ENCODE results near the gene KCNIP1. TPM values are rescaled to one million over a fixed set of nuclear protein-coding genes. Genes with fewer than 3 reads are reported as not detected.

The KCNIP1 gene
- total RNA-seq, 1 donor from 2014 or later, result 0.16 TPM

GRCh38 chr5:170640731-170641588 lies 137.1 kb downstream of the KCNIP1 start:
- Histone ChIP-seq H3K9me3 (replicated peaks) (no peaks in the 10 kb centered on the region), H3K36me3 (no peaks in the 10 kb centered on the region), H3K27ac (replicated peaks) (no peak overlapping the region), H3K4me1 (peaks cover 5% of the 10 kb centered on the region), H3K27me3 (ENCODE audit: low read depth) (peaks cover 8% of the 10 kb centered on the region), H3K4me3 (no peak overlapping the region)
- no peak for TF ChIP-seq CTCF (IDR thresholded peaks at IDR 0.05; ENCODE audit: borderline replicate concordance)
- no peak for DNase-seq
- intact Hi-C loops (cut with micrococcal nuclease), result loop anchor here (10.0 kb wide), 1 partner anchor 154 kb away; no protein-coding TSS in a partner anchor

- H3K4me3 ChIP-seq, result no peak overlapping the region
- no peak for DNase-seq
- H3K27ac ChIP-seq (replicated peaks), result no peak overlapping the region
- no peak for TF ChIP-seq CTCF (IDR thresholded peaks at IDR 0.05; ENCODE audit: borderline replicate concordance)
- peaks cover 5% of the 10 kb centered on the region for H3K4me1 ChIP-seq
- H3K9me3 ChIP-seq (replicated peaks), result no peaks in the 10 kb centered on the region
- peaks cover 8% of the 10 kb centered on the region for H3K27me3 ChIP-seq (ENCODE audit: low read depth)
- H3K36me3 ChIP-seq, result no peaks in the 10 kb centered on the region
- intact Hi-C loops (cut with micrococcal nuclease), result loop anchor here (10.0 kb wide), 1 partner anchor 153 kb away; no protein-coding TSS in a partner anchor
Measured at GRCh38 chr5:170641589-170642031, 137.8 kb downstream of the KCNIP1 start.

- Histone ChIP-seq H3K36me3 (no peaks in the 10 kb centered on the region), H3K27me3 (ENCODE audit: low read depth) (peaks cover 8% of the 10 kb centered on the region), H3K4me1 (peaks cover 5% of the 10 kb centered on the region), H3K27ac (replicated peaks) (no peak overlapping the region), H3K9me3 (replicated peaks) (no peaks in the 10 kb centered on the region), H3K4me3 (no peak overlapping the region)
- no peak for DNase-seq
- intact Hi-C loops (cut with micrococcal nuclease), result loop anchor here (10.0 kb wide), 1 partner anchor 153 kb away; no protein-coding TSS in a partner anchor
- no peak for TF ChIP-seq CTCF (IDR thresholded peaks at IDR 0.05; ENCODE audit: borderline replicate concordance)
Measured at GRCh38 chr5:170642066-170642735, 138.4 kb downstream of the KCNIP1 start.

GRCh38 chr5:170642776-170643436 lies 139.1 kb downstream of the KCNIP1 start:
- TF ChIP-seq CTCF (IDR thresholded peaks at IDR 0.05; ENCODE audit: borderline replicate concordance), result no peak
- H3K4me1 ChIP-seq, result peaks cover 5% of the 10 kb centered on the region
- no peak overlapping the region for H3K4me3 ChIP-seq
- H3K27me3 ChIP-seq (ENCODE audit: low read depth), result peaks cover 8% of the 10 kb centered on the region
- H3K27ac ChIP-seq (replicated peaks), result no peak overlapping the region
- intact Hi-C loops (cut with micrococcal nuclease), result loop anchor here (10.0 kb wide), 1 partner anchor 152 kb away; no protein-coding TSS in a partner anchor
- H3K9me3 ChIP-seq (replicated peaks), result no peaks in the 10 kb centered on the region
- no peak for DNase-seq
- no peaks in the 10 kb centered on the region for H3K36me3 ChIP-seq

- no peak for DNase-seq
- Histone ChIP-seq H3K4me3 (no peak overlapping the region), H3K9me3 (replicated peaks) (no peaks in the 10 kb centered on the region), H3K36me3 (no peaks in the 10 kb centered on the region), H3K4me1 (peaks cover 4% of the 10 kb centered on the region), H3K27me3 (ENCODE audit: low read depth) (peaks cover 8% of the 10 kb centered on the region), H3K27ac (replicated peaks) (no peak overlapping the region)
- intact Hi-C loops (cut with micrococcal nuclease), result loop anchor here (10.0 kb wide), 1 partner anchor 151 kb away; no protein-coding TSS in a partner anchor
- TF ChIP-seq CTCF (IDR thresholded peaks at IDR 0.05; ENCODE audit: borderline replicate concordance), result no peak
Measured at GRCh38 chr5:170643591-170643990, 139.8 kb downstream of the KCNIP1 start.

All from left ventricle myocardium inferior (tissue), 1 donor.